Glutamatergic neuron (in vitro differentiated cells): ENCODE measurements around the gene VSTM1. TPM values are rescaled to one million over a fixed set of nuclear protein-coding genes. Genes with fewer than 3 reads are reported as not detected.
"Not testable (repeated sequence)": the region's sequence is repeated elsewhere in the genome, so short reads cannot be mapped to it uniquely, and the experiment has no call there.

Experiments used
- DNase-seq: peaks from one replicate; pipeline ENCODE4 v3.0.0; 2022
- H3K27ac Mint-ChIP-seq: one replicate; pipeline ENCODE4 v1.8.0; 2020; ENCODE audit warnings: mild to moderate bottlenecking, mixed read lengths, inconsistent platforms; ENCODE audit not compliant: unreplicated experiment
- H3K27me3 Mint-ChIP-seq: one replicate; pipeline ENCODE4 v1.8.0; 2020; ENCODE audit warnings: mild to moderate bottlenecking, moderate library complexity, mixed read lengths, inconsistent platforms; ENCODE audit not compliant: unreplicated experiment
- H3K36me3 Mint-ChIP-seq: one replicate; pipeline ENCODE4 v1.8.0; 2020; ENCODE audit warnings: mild to moderate bottlenecking, mixed read lengths, inconsistent platforms; ENCODE audit not compliant: unreplicated experiment
- H3K4me1 Mint-ChIP-seq: one replicate; pipeline ENCODE4 v1.8.0; 2020; ENCODE audit warnings: mild to moderate bottlenecking, low read depth, mixed read lengths, inconsistent platforms; ENCODE audit not compliant: unreplicated experiment
- H3K4me3 Mint-ChIP-seq: one replicate; pipeline ENCODE4 v1.8.0; 2020; ENCODE audit warnings: mild to moderate bottlenecking, mixed read lengths, inconsistent platforms; ENCODE audit not compliant: unreplicated experiment
- H3K9me3 Mint-ChIP-seq: one replicate; pipeline ENCODE4 v1.8.0; 2020; ENCODE audit warnings: mild to moderate bottlenecking, moderate library complexity, mixed read lengths, inconsistent platforms; ENCODE audit not compliant: unreplicated experiment
- total RNA-seq: library from RNA; stranded (reverse); fragmentation: NEBNext Ultra II Directional; extraction: Animal tissue kit (Norgen Biotek cat#: 25700); gene quantifications from one replicate; pipeline ENCODE4 v1.2.1, GENCODE V29; 2021; ENCODE audit not compliant: unreplicated experiment
- TF ChIP-seq, protein P1 (sequence below): fragments of 200-600 bp; sonication (generic); IDR thresholded peaks from one replicate; pipeline ENCODE4 v1.5.0; 2021; ENCODE audit not compliant: partially characterized antibody, unreplicated experiment

VSTM1 gene
- total RNA-seq, 1 donor from 2014 or later, result not detected

DNA sequence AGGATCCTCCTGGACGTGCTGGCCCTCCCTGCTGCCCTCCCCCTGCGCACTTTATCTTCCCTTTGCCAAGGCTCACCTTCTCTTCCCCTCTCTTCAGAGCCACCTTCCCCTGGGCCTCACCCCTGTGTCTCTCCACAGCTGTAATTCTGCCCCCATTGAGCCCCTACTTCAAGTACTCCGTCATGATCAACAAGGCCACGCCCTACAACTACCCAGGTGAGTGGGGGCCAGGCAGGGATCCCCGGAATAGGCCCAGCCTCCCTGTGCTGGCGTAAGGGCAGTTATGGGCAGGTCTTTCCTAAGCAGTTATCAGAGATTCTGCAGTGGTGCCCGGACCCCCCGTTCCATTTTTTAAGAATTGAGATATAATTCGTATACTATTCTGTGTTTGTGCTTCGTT is 42.1 kb upstream of the VSTM1 start:
- Mint-ChIP-seq H3K27me3 (peaks cover 6% of the 10 kb centered on the region), H3K4me1 (peaks cover 2% of the 10 kb centered on the region), H3K4me3 (no peak overlapping the region), H3K9me3 (peaks cover 8% of the 10 kb centered on the region), H3K27ac (no peak overlapping the region), H3K36me3 (peaks cover 2% of the 10 kb centered on the region)
- DNase-seq, result no peak
- TF ChIP-seq, protein P1, sequence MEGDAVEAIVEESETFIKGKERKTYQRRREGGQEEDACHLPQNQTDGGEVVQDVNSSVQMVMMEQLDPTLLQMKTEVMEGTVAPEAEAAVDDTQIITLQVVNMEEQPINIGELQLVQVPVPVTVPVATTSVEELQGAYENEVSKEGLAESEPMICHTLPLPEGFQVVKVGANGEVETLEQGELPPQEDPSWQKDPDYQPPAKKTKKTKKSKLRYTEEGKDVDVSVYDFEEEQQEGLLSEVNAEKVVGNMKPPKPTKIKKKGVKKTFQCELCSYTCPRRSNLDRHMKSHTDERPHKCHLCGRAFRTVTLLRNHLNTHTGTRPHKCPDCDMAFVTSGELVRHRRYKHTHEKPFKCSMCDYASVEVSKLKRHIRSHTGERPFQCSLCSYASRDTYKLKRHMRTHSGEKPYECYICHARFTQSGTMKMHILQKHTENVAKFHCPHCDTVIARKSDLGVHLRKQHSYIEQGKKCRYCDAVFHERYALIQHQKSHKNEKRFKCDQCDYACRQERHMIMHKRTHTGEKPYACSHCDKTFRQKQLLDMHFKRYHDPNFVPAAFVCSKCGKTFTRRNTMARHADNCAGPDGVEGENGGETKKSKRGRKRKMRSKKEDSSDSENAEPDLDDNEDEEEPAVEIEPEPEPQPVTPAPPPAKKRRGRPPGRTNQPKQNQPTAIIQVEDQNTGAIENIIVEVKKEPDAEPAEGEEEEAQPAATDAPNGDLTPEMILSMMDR, result no peak

DNA sequence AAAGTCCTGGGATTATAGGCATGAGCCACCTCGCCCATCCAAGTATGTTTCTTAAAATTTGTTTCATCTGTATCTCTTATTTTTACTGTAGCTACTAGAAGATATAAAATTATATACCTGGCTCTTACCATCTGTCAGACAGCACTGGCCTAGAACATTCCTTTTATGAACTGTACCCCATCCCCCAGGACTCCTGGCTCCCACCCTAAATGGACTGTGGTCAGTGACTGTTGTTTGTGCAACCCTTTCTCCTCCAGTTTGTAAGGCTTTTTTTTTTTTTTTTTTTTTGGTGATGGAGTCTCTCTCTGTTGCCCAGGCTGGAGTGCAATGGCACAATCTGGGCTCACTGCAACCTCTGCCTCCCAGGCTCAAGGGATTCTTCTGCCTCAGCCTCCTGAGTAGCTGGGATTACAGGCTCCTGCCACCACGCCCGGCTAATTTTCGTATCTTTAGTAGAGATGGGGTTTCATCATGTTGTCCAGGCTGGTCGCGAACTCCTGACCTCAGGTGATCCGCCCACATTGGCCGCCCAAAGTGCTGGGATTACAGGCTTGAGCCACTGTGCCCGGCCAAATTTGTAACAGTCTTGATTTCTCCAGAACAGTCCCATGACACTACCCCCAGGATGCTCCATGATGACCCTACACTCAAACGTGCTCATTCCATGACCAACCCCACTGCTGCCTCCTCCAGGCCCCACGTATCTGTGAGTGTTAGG is 41.5 kb upstream of the VSTM1 start:
- TF ChIP-seq, protein P1, result no peak
- H3K27ac Mint-ChIP-seq, result no peak overlapping the region
- H3K27me3 Mint-ChIP-seq, result peaks cover 4% of the 10 kb centered on the region
- H3K9me3 Mint-ChIP-seq, result peaks cover 6% of the 10 kb centered on the region
- DNase-seq, result no peak
- peak overlapping the region; percentile 28 for H3K4me3 Mint-ChIP-seq
- H3K4me1 Mint-ChIP-seq, result peaks cover 2% of the 10 kb centered on the region
- no peaks in the 10 kb centered on the region for H3K36me3 Mint-ChIP-seq

DNA sequence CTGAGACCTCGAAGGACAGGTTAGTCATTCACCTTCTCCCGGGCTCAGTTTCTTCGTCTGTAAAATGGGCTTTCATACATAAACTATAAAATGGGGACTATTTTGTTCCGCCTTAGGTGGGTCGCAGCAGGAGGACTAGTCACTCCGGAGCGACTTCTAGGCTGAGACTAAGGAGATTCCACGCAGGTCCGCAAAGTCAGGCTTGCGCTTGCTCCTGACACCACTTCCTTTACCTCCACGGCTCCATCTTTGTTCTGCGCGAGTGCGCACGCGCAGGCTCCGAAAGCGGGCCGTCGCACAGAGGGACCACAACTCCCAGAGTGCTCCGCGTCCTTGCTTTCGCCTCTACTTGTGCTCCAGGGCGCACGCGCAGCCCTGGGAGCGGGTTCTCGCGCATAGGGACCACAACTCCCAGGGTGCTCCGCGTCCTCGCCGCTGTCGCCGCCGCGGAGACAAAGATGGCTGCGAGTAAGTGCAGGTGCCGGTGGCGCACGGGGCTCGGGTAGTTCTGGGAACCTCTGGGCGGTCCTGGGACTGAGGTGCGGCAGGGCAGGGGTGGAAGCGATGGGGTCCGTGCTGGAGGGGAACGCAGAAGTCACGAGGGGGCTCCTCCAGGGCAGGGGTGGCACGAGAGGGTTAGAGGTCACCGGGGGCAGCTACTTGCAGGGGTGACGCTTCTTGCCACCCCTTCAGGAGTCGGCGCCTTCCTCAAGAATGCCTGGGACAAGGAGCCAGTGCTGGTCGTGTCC is 38.9 kb upstream of the VSTM1 start, which contains the start of gene NDUFA3:
NDUFA3 (plus strand) TSS at position 435 of the 749 bp plus-strand sequence; CDS start at position 459, 24 bp downstream.
- Mint-ChIP-seq H3K9me3 (peaks cover 8% of the 10 kb centered on the region), H3K36me3 (no peaks in the 10 kb centered on the region), H3K4me1 (peaks cover 2% of the 10 kb centered on the region), H3K27ac (peak within 1 kb of the TSS; percentile 93), H3K27me3 (peaks cover 4% of the 10 kb centered on the region), H3K4me3 (peak within 1 kb of the TSS; percentile 93)
- TF ChIP-seq, protein P1, result no peak
- DNase-seq, result peak; percentile 97

DNA sequence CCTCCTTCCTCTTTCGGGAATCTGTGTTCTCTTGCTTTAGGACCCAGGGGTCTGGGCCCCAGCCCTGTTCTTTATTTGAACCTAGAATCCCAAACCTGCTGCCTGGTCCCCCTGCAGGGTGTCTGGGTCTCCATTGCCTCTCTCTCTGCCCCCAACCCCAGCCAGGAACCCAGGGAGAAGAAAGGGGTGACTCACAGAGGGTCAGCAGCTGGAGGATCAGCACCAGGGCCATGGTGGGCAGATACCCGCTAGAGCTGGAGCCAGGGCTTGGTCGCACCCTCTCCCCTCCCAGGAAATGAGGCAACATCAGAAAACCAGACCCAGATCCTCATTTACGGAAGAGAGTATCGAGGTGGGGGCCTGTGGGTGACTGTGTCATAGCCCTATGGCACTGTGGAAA is 36.9 kb upstream of the VSTM1 start, which contains the start of gene OSCAR:
OSCAR (minus strand) TSS at position 243 of the 400 bp plus-strand sequence; CDS start at position 232, 11 bp downstream.
- TF ChIP-seq, protein P1, result no peak
- H3K9me3 Mint-ChIP-seq, result peaks cover 4% of the 10 kb centered on the region
- no peak within 1 kb of the TSS for H3K27ac Mint-ChIP-seq
- H3K27me3 Mint-ChIP-seq, result peaks cover 6% of the 10 kb centered on the region
- DNase-seq, result no peak
- H3K4me1 Mint-ChIP-seq, result peaks cover 2% of the 10 kb centered on the region
- no peaks in the 10 kb centered on the region for H3K36me3 Mint-ChIP-seq
- peak within 1 kb of the TSS; percentile 70 for H3K4me3 Mint-ChIP-seq

DNA sequence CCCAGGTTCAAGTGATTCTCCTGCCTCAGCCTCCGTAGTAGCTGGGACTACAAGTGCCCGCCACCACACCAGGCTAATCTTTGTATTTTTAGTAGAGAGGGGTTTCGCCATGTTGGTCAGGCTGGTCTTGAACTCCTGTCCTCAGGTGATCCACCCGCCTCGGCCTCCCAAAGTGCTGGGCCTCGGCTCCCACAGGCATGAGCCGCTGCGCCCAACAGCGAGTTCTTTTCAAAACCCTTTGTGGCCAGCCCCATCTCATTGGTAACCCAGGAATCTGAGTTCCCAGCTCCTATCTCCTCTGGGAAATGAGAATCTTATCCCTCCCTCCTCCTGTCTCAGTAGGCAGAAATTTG is 36.2 kb upstream of the VSTM1 start:
- DNase-seq, H3K27ac Mint-ChIP-seq, H3K36me3 Mint-ChIP-seq, H3K4me3 Mint-ChIP-seq, H3K4me1 Mint-ChIP-seq, H3K27me3 Mint-ChIP-seq, H3K9me3 Mint-ChIP-seq: not testable (repeated sequence)
